ENCODE data around the gene CHI3L1. TPM values are rescaled to one million over a fixed set of nuclear protein-coding genes. Genes with fewer than 3 reads are reported as not detected.

Gene CHI3L1
- total RNA-seq, 1 donor, result 273 TPM

DNA sequence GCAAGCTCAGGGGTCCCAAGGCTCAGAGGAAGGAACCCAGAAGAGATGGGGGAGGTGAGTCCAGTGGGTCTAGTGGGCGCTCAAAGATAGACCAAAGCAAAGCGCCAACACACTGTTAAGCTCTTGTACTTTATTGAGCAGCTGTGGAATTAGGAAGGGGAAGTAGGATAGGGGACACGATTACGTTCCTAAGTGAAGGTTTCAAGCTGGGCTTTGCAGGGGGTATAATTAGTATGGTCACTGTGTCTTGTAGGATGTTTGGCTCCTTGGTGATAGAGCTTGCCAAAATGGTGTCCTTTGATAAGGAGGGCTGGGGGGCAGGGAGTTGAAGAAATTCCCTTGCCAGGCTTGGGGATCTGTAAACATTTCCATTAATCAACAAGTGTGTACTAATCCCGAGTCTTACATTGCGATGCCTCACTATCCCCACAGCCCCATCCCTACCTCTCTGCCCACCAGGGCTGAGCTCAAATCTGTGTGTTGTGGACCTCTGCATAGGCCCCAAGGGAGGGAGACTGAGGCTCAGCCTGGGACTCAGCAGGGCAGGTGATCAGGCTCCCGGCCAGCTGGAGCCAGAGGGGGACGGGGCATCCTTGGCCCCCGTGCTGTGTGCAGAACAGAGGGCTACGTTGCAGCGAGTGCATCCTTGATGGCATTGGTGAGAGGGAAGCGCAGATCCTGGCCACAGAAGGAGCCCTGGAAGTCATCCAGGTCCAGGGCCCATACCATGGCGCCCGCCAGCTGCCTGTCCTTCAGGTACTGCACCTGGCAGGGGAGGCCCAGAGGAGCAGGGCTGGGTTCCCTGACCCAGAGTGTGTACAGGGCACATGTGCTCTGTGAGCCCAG lies 7.5 kb downstream of the CHI3L1 start:
- Histone ChIP-seq H4K20me1 (ENCODE audit: insufficient read depth, low read length) (no peaks in the 10 kb centered on the region), H3K4me2 (ENCODE audit: insufficient read depth, low read length) (no peak overlapping the region), H3K4me1 (ENCODE audit: insufficient read depth, low read length) (peaks cover 36% of the 10 kb centered on the region), H3K79me2 (ENCODE audit: insufficient read depth, low read length) (no peaks in the 10 kb centered on the region), H3K4me3 (ENCODE audit: insufficient read depth, low read length) (no peak overlapping the region), H2AFZ (ENCODE audit: low read length) (no peak overlapping the region), H3K27me3 (ENCODE audit: insufficient read depth, low read length) (no peaks in the 10 kb centered on the region), H3K27ac (ENCODE audit: low read depth, low read length) (no peak overlapping the region), H3K36me3 (ENCODE audit: insufficient read depth, low read length) (no peaks in the 10 kb centered on the region), H3K9me3 (ENCODE audit: low read depth, low read length) (no peaks in the 10 kb centered on the region)
- peak; percentile 35 for DNase-seq (ENCODE audit: insufficient read length, low spot score, missing footprints)
- TF ChIP-seq CTCF (IDR thresholded peaks at IDR 0.05; ENCODE audit: extremely low read depth, low read depth, low read length), result no peak

DNA sequence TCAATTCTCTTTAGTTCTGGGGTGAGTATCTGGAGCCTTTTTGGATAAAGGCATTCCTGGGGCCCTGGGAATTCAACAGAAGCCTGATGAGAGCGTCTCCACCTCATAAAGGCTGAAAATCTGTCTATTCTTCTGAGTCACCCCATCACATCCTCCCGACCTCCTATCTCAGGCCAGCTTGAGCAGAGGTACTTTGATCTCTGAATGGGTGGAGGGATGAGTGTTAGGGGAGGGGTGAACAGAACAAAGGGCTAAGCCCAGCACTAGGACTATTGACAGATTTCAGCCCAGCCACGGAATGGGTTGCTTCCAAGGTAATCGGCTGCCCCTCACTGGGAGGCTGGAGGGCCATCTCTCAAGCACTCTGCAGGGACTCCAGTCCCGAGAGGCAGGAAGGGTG lies 8.4 kb downstream of the CHI3L1 start:
- H3K27me3 ChIP-seq (ENCODE audit: insufficient read depth, low read length), result no peaks in the 10 kb centered on the region
- TF ChIP-seq CTCF (IDR thresholded peaks at IDR 0.05; ENCODE audit: extremely low read depth, low read depth, low read length), result no peak
- H3K4me3 ChIP-seq (ENCODE audit: insufficient read depth, low read length), result no peak overlapping the region
- H3K79me2 ChIP-seq (ENCODE audit: insufficient read depth, low read length), result no peaks in the 10 kb centered on the region
- peak overlapping the region; percentile 58 for H3K4me2 ChIP-seq (ENCODE audit: insufficient read depth, low read length)
- H2AFZ ChIP-seq (ENCODE audit: low read length), result peak overlapping the region; percentile 42
- H3K9me3 ChIP-seq (ENCODE audit: low read depth, low read length), result no peaks in the 10 kb centered on the region
- peaks cover 36% of the 10 kb centered on the region for H3K4me1 ChIP-seq (ENCODE audit: insufficient read depth, low read length)
- peak overlapping the region; percentile 82 for H3K27ac ChIP-seq (ENCODE audit: low read depth, low read length)
- H3K36me3 ChIP-seq (ENCODE audit: insufficient read depth, low read length), result no peaks in the 10 kb centered on the region
- H4K20me1 ChIP-seq (ENCODE audit: insufficient read depth, low read length), result no peaks in the 10 kb centered on the region
- peak; percentile 82 for DNase-seq (ENCODE audit: insufficient read length, low spot score, missing footprints)

DNA sequence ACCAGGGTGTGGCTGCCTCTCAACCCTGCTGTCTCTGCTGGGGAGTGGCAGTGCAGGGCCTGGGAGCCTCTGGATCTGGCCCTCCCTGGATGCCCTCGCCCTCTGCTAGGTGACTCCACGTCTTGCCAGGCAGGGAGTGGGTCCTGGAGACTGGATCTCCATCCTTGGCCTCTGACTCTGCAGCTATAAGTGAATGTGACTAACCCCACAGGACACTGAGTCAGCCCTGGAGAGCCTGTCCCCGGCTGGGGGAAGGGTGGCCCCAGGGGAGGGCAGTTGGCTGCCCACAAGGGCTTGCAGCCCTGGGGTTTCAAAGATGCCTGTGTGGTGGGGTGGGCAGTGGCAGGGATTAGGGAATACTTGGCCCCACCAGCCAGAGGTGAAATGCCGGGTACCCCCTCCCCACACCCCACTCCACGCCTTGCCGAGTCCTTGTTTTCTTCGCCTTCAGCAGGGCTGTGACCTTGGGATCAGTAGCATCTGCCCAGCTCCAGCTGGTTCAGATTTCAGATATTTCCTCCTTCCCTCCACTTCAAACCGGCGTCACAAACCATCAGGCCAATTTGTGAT lies 8.9 kb downstream of the CHI3L1 start:
- H3K4me1 ChIP-seq (ENCODE audit: insufficient read depth, low read length), result peaks cover 36% of the 10 kb centered on the region
- peak overlapping the region; percentile 82 for H3K27ac ChIP-seq (ENCODE audit: low read depth, low read length)

More for the DNA sequence above, 8.9 kb downstream of the CHI3L1 start:
- peak overlapping the region; percentile 58 for H3K4me2 ChIP-seq (ENCODE audit: insufficient read depth, low read length)
- no peaks in the 10 kb centered on the region for H3K27me3 ChIP-seq (ENCODE audit: insufficient read depth, low read length)
- no peaks in the 10 kb centered on the region for H3K9me3 ChIP-seq (ENCODE audit: low read depth, low read length)
- peak overlapping the region; percentile 28 for H3K4me3 ChIP-seq (ENCODE audit: insufficient read depth, low read length)
- peak; percentile 96 for DNase-seq (ENCODE audit: insufficient read length, low spot score, missing footprints)
- H3K36me3 ChIP-seq (ENCODE audit: insufficient read depth, low read length), result no peaks in the 10 kb centered on the region
- H3K79me2 ChIP-seq (ENCODE audit: insufficient read depth, low read length), result no peaks in the 10 kb centered on the region
- TF ChIP-seq CTCF (IDR thresholded peaks at IDR 0.05; ENCODE audit: extremely low read depth, low read depth, low read length), result no peak
- peak overlapping the region; percentile 42 for H2AFZ ChIP-seq (ENCODE audit: low read length)
- no peaks in the 10 kb centered on the region for H4K20me1 ChIP-seq (ENCODE audit: insufficient read depth, low read length)
